ENCODE results near the gene LHX2. TPM values are rescaled to one million over a fixed set of nuclear protein-coding genes. Genes with fewer than 3 reads are reported as not detected.

LHX2 gene
- total RNA-seq, 1 experiment from 2014 or later: not detected

- Histone ChIP-seq H3K27ac (ENCODE audit: insufficient read length, low read depth, low read length) (no peak overlapping the region), H3K4ac (ENCODE audit: low read depth, low read length) (no peak overlapping the region), H3K4me1 (ENCODE audit: insufficient read depth, low read length) (no peaks in the 10 kb centered on the region), H3K23me2 (ENCODE audit: insufficient read length, low read depth, low read length, poor library complexity, severe bottlenecking) (peaks cover under 1% of the 10 kb centered on the region), H3K9me3 (ENCODE audit: control insufficient read depth, low read depth, low read length) (no peaks in the 10 kb centered on the region), H4K5ac (ENCODE audit: insufficient read length, low read depth, low read length) (no peak overlapping the region), H3T11ph (ENCODE audit: low read length) (no peak overlapping the region), H4K8ac (replicated peaks; ENCODE audit: insufficient read length, low read depth, low read length) (no peak overlapping the region), H3K18ac (ENCODE audit: insufficient read length, low read depth, low read length) (no peak overlapping the region), H3K27me3 (ENCODE audit: insufficient read depth, low read length) (peaks cover 41% of the 10 kb centered on the region), H2BK15ac (ENCODE audit: low read depth, low read length) (no peak overlapping the region), H3K23ac (ENCODE audit: insufficient read length, low read depth, low read length) (no peak overlapping the region), H2BK120ac (ENCODE audit: low read depth, low read length, poor library complexity, severe bottlenecking) (no peak overlapping the region), H4K91ac (ENCODE audit: insufficient read length, low read depth, low read length) (no peak overlapping the region), H3K56ac (ENCODE audit: insufficient read length, low read depth, low read length) (no peak overlapping the region), H3K14ac (ENCODE audit: insufficient read depth, low read length) (no peak overlapping the region), H2BK5ac (ENCODE audit: insufficient read length, low read length) (no peak overlapping the region), H3K79me2 (ENCODE audit: insufficient read depth, low read length) (no peaks in the 10 kb centered on the region), H4K20me1 (ENCODE audit: control insufficient read depth, insufficient read depth, insufficient read length) (no peaks in the 10 kb centered on the region), H3K4me2 (ENCODE audit: insufficient read depth, insufficient read length, low read length) (no peak overlapping the region), H2BK20ac (ENCODE audit: low read depth, low read length, poor library complexity, severe bottlenecking) (no peak overlapping the region), H3K79me1 (ENCODE audit: insufficient read depth, low read depth, low read length, poor library complexity, severe bottlenecking) (no peaks in the 10 kb centered on the region), H2AK5ac (ENCODE audit: insufficient read length, low read length) (no peak overlapping the region), H2BK12ac (ENCODE audit: insufficient read length, low read depth, low read length) (no peak overlapping the region), H3K9ac (ENCODE audit: extremely low read depth, insufficient read length, low read length) (no peak overlapping the region), H2AFZ (ENCODE audit: low read length) (no peak overlapping the region)
- Mint-ChIP-seq H3K9me3 (peaks cover 0 to 2% of the 10 kb centered on the region in 2 experiments; a peak in 2 of 5 replicates), H3K27me3 (ENCODE audit: low read depth) (peaks cover 99% of the 10 kb centered on the region), H3K27ac (no peak overlapping the region), H3K4me3 (no peak overlapping the region), H3K36me3 (ENCODE audit: insufficient read depth in 1 of 3, low read depth in 3 of 3) (peaks cover 0 to 2% (median 0%) of the 10 kb centered on the region in 3 experiments; a peak in 2 of 7 replicates), H3K4me1 (peaks cover 16 to 33% of the 10 kb centered on the region in 2 experiments)
- no CpG with 5 or more reads among the region's 2 CpGs for WGBS (ENCODE audit: extremely low coverage, insufficient read length, low lambda C conversion rate)
- DNase-seq: no peak
- no peak for TF ChIP-seq CTCF (conservative IDR thresholded peaks at IDR 0.05)
Measured at GRCh38 chr9:124024107-124024506, 12.5 kb downstream of the LHX2 start.

Data from H9 (cell line).